CD4-positive, alpha-beta T cell treated with Interleukin-2 at 100 ng/mL for 4 hours (primary cell): Measurements from ENCODE around the gene SLC6A1.

Experiments used
- DNase-seq: peaks from one replicate; pipeline ENCODE4 v3.0.0-alpha.2; 2020; ENCODE audit warnings: low spot score

The SLC6A1 gene

GRCh38 chr3:11020764-11021163, 28.2 kb downstream of the SLC6A1 start:
- no peak for DNase-seq

- no peak for DNase-seq
Observed at GRCh38 chr3:11021611-11022011, 29.1 kb downstream of the SLC6A1 start.

DNA sequence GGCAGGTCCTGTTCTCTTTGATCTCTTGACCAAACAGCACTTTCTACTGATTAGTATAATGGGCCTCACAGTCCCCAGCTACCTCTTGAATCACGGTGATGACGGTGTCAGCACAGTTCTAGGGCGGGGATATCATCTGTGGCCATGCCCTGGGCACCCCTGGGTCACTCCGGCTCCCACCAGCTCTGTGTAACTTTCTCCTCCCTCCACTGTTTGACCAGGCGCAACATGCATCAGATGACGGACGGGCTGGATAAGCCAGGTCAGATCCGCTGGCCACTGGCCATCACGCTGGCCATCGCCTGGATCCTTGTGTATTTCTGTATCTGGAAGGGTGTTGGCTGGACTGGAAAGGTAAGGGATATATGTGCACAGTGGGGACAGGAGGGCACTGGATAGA, 29.6 kb downstream of the SLC6A1 start:
- no peak for DNase-seq

DNA sequence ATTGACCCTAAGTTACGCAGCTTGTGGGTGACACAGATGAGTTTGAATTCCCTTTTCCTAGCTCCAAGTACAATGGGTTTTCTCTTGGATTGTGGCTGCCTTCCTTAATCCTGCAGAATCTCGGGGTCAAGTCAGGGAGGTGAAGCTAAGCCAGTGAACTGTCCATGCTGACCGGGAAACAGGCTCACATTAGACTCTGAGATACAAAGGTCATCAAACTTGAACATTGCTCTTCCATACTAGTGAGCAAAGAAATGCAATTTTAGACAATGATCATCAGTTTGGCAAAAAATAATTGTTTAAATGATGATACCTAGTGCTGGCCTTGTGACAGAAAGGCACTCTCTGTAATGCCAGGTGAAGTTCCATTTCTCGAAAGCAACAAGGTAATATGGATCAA, 31.6 kb downstream of the SLC6A1 start:
- no peak for DNase-seq

- DNase-seq: no peak
Observed at GRCh38 chr3:11029948-11030347, 37.4 kb downstream of the SLC6A1 start.

- DNase-seq: no peak
Observed at GRCh38 chr3:11033871-11034270, 41.3 kb downstream of the SLC6A1 start.

DNA sequence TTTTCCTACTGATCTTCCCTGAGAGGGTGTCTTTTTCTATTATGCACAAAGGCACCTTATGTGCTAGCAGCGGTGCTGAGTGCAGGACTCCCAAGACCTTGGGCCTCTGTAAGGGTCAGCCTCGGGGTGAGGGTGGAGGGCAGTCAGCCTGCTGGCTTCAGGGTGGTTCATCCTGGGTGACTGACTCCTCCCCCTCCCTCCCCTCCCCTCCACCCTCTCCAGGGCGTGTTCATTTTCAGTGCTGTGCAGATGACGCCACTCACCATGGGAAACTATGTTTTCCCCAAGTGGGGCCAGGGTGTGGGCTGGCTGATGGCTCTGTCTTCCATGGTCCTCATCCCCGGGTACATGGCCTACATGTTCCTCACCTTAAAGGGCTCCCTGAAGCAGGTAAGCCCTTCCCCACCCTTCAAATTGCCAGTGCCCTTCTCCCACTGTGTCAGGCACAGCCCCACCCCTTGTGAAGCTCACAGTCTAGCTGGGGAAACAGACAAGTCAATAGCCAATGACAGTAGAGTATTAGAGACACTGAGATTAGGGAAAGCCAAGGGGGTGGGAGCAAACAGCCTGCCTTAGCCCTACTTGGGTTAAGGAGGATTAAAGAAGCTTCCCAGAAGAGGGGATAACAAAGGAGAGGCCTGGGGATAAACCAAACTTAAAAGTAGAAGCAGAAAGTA, 41.9 kb downstream of the SLC6A1 start:
- DNase-seq: no peak

GRCh38 chr3:11035757-11036505, 43.4 kb downstream of the SLC6A1 start:
- no peak for DNase-seq

DNA sequence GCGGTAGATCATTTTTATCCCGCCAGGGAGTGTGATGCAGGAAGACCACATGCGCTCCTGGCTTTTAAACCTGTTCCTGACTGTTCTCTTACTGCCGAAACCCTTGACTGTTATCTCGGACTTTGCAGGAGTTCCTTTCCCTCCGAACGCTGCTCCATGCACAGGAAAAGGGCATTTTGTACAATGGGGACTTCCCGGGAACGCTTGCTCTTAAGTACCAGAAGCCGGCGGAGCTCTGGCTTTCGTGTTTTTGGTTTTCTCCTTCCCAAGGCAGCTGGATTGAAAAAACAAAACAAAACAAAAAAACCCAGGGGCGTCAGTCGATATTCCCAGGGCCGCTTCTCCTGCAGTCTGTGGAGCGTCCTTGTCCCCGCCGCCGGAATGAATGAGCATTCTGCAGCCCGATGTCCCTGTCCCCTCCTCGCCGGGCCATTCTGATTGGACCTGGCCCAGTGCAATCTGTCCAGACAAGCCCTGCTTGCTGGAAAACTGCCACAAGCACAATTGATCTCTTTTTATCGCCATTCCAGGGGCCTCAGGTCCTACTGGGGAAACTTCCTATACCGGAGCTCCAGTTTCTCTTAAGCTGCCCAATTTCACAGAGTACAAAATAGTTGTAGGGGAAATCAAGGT, 44.8 kb downstream of the SLC6A1 start:
- DNase-seq: no peak

DNA sequence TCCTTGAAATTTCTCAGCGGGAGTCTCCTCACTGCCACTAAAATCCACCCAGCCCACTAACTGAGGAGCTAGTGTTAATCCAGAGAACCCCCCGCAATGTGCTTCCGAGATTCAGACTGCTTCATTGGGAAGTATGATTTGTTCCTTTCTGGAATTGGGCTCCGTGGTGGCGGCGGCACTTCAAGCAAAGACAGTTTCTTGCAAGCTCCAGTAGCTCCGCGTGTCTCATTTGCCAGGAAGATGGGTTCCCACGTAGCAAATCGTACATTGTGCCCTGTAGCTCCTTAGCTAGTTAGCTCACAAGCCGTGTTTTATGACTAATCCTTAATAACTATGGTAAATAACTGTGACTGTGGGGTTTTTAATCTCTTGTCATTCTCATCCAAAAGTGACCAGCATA, 45.4 kb downstream of the SLC6A1 start:
- no peak for DNase-seq

GRCh38 chr3:11045536-11045935, 53.0 kb downstream of the SLC6A1 start:
- DNase-seq: no peak

DNA sequence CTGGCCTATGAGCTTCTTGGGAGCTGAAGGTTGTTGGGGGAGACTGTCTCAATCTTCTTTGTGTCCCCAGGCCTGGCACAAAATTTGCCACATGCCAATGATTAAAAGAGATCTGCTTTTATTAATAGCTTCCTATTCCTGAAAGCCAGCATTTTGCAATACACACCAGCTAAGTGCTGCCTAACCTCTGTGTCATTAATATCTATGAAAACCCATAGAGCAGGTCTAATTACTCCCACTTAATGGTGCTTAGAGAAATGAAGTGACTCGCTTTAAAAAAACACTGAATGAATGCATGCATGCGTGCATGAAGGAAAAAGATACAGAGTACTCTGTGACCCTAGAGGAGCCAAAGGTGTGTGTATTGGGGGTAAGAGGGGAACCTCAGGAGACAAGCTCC, 55.0 kb downstream of the SLC6A1 start:
- DNase-seq: no peak

DNA sequence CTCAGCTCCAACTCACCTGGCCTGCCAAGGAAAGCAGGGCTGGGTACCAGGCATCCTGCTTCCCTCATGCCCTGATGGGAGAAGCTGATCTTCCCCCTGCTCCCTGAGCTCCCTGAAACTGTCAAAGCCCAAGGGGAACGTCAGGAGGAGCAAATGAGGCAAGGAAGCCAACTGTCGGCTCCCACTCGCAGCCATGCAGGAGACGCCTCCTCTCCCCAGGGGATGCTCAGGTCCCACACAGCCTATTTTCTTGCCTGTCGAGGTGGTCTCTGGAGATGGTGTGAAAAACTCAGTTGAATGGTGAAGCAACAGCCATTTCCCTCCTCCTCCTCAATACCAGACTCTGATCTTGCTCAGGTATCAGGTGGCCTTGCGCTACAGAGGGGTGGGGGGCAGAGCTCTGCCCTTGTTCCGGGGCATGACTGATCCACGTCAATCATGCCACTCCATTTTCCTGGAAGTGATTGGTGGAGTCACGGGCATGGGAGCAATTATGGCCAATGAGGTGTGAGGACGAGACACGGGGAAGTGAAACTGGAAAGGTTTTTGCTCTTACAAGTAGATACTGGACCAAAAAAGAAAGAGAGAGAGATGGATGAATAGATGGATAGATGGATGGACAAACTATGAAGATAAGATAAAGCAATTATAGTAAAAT, 58.2 kb downstream of the SLC6A1 start:
- DNase-seq: no peak

GRCh38 chr3:11053926-11054503, 61.5 kb downstream of the SLC6A1 start:
- DNase-seq: no peak

DNA sequence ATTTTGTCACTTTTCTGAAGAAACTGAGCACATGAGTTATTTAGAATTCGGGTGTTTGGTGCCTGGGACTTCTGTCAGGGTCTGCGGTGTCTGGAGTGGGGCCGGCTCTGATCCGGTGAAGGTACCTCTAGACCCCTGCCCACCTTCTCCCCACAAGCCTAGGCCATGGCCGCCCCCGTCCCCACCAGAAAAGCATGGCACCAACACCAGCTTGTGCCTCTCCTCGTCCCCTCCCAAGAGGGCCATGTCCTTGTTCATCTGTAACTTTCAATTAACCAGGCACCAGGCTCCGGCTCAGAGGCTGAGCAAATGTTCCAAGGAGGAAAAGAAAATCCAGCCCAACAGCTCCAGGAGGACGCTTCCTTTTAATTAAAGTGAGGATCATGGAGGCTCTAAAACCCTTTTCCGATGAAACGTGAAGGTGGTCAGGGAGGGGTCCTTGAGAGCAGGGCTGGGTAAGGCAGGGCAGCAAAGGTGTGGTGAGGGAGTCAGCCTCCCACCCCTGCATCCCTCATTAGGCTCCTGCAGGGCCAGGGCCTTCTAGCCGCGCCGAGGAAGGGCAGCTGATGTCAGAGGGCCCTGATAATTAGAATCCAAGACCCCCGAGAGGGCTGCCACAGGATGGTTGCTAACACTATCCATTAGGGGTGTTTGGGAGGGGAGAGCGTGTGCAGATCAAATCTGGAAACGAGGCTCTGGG, 62.3 kb downstream of the SLC6A1 start:
- DNase-seq: no peak

DNA sequence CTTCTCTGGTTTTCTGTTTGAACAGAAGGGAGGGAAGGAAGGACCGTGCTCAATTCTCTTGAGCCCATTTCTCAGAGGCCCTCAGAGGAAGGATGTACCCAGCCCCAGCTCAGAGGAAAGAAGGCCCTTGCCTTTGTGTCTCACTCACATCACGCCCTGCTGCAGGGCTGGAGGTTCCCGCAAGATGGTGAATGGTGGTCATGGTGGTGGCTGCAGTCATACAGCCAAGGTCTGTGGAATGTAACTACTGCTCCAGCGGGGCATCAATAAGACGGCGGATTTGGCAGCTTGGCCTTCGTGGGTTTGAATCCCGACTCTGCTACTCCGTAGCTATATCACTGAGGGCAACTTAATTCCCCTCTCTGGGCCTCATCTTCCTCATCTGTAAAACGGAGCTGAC, 62.9 kb downstream of the SLC6A1 start:
- no peak for DNase-seq

- no peak for DNase-seq
Observed at GRCh38 chr3:11056531-11057050, 64.0 kb downstream of the SLC6A1 start.

DNA sequence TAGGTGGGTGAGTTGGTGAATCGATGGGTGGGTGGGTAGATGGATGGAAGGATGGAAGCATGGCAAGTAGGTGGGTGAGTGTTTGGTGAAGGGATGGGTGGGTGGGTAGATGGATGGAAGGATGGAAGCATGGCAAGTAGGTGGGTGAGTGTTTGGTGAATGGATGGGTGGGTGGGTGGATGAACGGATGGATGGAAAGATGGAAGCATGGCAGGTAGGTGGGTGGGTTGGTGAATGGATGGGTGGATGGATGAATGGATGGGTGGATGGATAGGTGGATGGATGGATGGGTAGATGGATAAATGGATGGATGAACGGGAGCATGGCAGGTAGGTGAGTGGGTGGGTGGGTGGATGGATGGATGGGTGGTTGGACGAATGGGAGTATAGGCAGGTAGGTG, 65.1 kb downstream of the SLC6A1 start:
- no peak for DNase-seq

GRCh38 chr3:11059090-11059798, 66.7 kb downstream of the SLC6A1 start:
- no peak for DNase-seq

- DNase-seq: no peak
Observed at GRCh38 chr3:11059799-11060115, 67.2 kb downstream of the SLC6A1 start.
